GM18868 (cell line): ENCODE results near the gene CPVL.
"Not testable (repeated sequence)": the region's sequence is repeated elsewhere in the genome, so short reads cannot be mapped to it uniquely, and the experiment has no call there.

Experiments
- ATAC-seq: cut with Tn5 transposase; IDR thresholded peaks from one replicate; pipeline ENCODE4 v1.9.1; 2021; ENCODE audit warnings: mild to moderate bottlenecking, moderate library complexity; ENCODE audit not compliant: unreplicated experiment

CPVL gene

DNA sequence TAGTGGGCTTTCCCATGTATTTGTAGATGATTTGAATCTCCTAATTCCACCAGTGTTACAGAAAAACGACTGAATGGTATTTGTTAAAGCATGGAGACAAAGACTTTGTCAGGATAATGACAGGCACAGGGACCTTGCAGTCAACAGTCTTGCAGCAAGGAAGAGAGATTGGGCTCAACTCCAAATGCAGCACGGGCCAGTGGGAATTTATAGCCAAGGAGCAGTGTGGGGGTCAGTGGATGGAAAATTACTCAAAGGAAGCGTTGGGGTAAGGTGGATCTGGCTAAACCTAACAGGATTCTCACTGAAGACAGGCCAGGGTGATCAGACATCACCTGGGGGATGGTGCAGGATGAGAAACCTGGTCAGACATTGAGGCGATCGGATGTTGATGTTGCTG is 24.3 kb downstream of the CPVL start:
- ATAC-seq, result no peak

DNA sequence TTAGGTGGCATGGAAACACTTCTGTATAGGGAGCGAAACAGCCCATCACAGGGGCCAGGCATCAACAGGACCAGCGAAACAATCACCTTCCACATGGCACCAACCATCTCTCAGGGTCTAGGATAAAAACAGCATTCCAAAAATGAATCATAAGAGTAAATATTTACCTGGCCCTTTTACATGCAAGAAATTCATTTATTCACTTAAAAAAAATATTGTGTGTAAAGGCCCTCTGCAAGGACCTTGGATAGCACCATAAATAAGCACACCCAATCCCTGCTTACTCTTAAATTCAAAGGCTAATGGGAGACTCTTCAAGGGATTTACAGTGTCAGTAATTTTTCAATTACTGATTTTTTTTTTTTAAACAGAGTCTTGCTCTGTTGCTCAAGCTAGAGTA is 25.4 kb downstream of the CPVL start:
- ATAC-seq, result no peak

GRCh38 chr7:29119538-29119937 is 26.8 kb downstream of the CPVL start:
- no peak for ATAC-seq

- ATAC-seq, result no peak
Observed at GRCh38 chr7:29116361-29117200, 29.8 kb downstream of the CPVL start.

DNA sequence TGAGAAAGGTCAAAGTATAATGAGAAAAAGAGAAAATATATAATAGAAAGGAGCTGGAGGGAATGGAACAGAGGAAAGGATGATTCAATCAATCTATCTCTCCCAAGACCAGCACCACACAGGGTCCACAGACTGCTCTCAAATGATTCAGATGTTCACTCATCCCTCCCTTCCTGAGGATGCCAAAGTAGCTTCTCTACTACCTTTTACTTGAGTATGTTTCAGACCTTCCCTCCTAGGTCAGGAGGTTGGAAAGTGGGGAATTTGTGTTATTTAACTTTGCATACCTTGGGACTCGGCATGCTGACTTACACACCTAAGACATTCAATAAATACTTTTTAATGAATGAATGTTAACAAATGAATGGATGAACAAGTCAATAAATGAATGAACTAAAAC is 30.6 kb downstream of the CPVL start:
- no peak for ATAC-seq

GRCh38 chr7:29115130-29115687 is 31.1 kb downstream of the CPVL start:
- ATAC-seq, result no peak

DNA sequence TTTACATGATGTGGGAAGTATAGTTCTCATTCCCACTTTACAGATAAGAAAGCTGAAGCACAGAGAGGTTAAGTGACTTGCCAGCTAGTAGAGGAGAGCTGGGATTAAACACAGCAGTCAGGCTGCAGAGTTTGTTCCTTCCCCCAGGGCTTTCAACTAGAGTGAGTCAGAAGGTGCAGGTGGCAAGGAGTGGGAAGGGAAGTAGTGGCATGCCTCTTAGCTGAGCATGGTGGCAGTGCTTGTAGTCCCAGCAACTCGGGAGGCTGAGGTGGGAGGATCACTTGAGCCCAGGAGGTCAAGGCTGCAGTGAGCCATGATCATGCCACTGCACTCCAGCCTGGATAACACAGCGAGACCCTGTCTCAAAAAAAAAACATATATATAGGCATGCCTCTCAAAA is 32.1 kb downstream of the CPVL start:
- not testable (repeated sequence) for ATAC-seq

- ATAC-seq, result no peak
Observed at GRCh38 chr7:29113384-29114102, 32.8 kb downstream of the CPVL start.

DNA sequence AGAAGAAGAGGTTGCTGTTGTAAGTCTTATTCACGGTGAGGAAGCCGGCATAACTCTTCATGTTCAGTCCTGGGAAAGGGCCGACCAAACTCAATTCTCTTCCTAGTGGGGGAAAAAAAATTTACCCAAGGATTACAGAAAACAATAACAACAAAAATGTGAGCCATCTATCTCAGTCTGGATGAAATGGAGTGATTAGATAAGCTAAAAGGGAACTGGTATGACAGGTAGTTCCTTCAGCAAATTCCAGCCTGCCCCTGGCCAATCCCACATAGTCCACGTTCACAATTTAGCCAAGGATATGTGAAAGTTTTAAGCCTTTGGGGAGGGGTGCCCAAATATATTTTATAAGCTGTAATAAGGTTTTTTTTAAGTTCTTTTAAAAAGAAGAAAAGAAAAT is 33.6 kb downstream of the CPVL start:
- ATAC-seq, result no peak

DNA sequence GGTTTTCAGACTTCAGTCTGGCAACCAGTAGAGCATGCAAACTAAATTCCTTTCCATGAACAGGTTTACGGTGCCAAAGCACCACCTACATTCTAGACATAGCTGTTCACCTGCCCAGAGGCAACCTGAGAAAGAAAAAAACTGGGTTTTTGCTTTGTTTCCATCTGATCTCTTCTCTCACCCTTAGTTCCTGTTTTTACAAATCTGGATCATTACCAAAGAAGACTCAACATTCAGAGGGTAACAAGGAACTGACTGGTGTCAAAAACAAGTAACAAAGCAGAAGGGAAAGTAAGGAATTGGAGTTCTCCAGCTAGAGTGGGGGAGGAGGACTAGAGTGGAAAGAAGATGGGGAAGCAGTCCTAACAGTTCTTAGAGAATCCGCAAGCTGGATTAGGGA is 36.4 kb downstream of the CPVL start:
- no peak for ATAC-seq

GRCh38 chr7:29109358-29109757 is 37.0 kb downstream of the CPVL start:
- ATAC-seq, result no peak

DNA sequence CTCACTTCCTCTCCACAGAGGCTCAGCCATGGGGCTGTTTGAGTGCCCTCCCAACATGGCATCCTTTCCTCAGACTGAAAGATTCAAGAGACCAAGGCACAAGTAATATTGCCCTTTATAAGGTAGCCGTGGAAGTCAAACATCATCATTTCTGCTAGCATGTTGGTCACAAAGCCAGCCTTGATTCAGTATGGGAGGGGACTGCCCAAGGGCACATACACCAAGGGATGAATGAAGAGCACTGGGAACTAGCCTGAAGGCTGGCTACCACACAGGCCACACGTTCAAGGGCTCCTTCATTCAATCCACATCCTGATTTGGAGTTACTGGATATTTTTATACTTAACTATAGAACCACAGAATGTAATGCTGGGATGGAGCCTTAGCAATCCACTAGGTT is 39.3 kb downstream of the CPVL start:
- ATAC-seq, result no peak

DNA sequence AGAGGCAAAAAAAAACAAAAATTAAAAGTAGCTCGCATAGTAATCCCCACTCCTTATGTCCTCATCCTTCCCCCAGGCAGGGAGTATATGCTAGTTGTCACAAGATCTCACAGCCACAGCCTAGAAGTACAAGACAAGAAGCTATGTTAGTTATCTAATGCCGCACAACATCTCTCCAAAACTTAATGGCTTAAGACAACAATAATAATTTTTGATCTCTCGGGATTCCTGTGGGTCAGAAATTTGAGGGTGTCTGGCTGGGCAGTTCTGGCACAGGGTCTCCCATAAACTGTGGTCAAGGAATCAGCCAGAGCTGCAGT is 39.7 kb downstream of the CPVL start:
- no peak for ATAC-seq

DNA sequence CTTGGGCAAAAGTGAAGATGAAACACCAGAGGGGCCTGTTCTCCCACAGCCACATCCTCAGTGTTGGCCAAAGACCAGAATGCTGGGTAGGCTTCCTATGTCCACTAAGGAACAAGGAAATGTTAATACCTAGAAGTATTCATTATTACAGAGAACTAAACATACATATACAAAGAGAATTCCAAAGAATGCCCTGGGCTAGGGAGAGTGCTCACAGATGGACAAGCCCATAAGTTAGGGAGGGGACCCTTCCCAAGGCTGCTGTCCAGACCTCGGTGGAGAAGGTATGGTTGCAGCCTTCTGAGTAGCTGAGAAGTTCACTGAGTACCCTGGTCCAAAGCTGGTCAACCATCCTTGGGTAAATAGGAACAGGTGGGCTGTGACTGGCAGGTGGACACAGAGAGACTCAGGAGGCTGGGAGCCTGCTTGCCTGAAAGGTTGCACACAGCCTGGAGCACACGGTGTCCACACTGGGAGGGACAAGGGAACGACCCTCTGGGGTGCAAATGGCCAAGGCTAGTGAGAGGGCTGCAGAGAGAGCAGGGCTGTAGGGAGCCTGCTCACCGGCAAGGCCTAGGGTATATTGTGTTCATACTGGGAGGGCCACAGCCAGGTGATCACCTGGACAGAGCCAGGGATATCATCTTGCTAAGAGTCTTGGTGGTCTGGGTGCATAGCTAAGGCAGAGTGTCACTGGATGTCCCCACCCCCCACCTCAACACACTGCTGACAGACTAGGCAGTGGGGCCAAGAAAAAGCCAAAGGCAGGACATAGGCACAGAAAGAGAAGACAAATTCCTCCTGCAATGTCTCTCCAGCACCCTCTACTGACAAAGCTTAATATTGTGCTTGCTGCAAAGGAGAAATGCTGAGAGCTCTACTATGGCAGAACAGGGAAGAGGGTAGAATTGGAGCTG is 40.3 kb downstream of the CPVL start:
- ATAC-seq, result peak; percentile 75

DNA sequence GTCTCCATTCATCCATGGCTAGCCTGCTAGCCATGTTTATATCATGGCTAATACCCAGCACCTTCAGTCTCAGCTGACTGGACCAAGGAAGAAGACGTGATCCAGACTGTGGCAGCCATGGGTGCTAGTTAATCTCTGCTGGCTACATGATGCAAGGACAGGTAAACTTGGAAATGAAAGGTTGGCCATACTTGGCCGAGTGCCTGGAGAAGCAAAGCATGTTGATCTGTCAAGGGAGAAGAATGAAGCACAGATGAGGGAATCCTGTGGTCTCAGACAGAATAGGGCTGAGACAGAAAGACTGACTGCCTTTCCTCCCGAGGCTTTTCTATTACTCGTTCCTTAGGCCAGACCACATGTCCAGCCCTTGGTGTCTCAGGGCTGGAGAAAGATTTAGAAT is 41.1 kb downstream of the CPVL start:
- ATAC-seq, result no peak

DNA sequence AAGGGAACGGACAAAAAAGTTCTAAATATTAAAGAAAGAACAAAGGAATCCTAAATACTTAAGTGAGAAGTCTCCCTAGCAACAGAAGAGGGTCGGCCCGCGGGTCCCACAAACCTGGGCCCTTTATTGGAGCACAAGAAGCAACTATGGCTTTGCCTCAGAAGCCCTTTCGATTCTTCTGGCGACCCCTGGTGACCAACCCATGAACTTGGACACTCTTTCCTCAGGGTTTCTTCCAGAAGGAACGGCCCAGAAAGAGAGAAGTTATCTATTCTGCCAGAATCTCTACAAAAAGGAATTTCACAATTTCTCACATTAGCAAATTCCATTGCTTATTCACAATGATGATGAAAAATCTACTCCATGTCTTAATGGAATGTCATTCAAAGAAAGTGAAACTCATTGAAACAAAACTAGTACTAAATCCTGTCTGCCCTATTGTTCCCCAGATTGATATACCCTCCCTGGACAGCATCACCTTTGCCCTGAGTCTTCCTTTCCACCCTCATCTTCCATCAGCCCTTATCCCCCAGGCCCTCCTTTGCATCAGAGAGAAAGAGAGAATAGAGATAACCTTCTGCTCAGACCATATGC is 43.7 kb downstream of the CPVL start:
- ATAC-seq, result no peak

DNA sequence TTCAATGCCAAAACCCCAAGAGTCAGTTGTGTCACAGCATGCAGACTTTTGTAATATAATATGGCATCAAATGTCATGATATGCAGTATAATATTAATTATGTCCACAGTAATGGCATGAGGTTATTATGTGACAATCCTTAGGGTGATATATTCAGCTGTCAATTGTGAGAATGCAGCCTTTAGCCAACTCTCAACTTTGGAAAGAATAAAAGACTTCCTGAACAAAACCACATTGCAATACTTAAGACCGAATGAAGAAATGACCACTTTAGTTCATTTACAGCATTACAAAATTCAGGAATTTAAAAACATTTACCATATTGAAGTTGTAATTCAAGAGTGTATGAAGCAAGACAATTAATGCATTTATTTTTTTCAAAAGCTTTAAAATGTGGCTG is 45.4 kb downstream of the CPVL start:
- ATAC-seq, result no peak

- no peak for ATAC-seq
Observed at GRCh38 chr7:29099896-29100847, 46.2 kb downstream of the CPVL start.

DNA sequence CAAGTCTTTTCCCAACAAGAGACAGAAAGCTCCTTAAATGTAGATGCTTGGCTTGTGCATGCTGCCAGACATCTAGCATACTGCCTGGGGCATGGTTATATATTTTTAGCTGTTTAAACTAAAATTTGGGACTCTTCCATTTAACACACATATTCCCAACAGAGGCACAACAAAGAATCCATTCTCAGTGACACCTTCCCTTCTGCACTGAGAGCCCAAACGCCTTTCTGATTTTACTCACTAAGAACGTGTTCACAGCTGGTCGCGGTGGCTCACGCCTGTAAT is 49.9 kb downstream of the CPVL start:
- no peak for ATAC-seq
